ENCODE measurements around the gene FNBP1L. TPM values are rescaled to one million over a fixed set of nuclear protein-coding genes. Genes with fewer than 3 reads are reported as not detected.
A peak's percentile ranks its signal among the peaks of the same experiment; 100 is the strongest.
"Not testable (repeated sequence)": the region's sequence is repeated elsewhere in the genome, so short reads cannot be mapped to it uniquely, and the experiment has no call there.

FNBP1L gene
- total RNA-seq, 2 experiments from 2014 or later = 0.17 to 0.21 TPM

DNA sequence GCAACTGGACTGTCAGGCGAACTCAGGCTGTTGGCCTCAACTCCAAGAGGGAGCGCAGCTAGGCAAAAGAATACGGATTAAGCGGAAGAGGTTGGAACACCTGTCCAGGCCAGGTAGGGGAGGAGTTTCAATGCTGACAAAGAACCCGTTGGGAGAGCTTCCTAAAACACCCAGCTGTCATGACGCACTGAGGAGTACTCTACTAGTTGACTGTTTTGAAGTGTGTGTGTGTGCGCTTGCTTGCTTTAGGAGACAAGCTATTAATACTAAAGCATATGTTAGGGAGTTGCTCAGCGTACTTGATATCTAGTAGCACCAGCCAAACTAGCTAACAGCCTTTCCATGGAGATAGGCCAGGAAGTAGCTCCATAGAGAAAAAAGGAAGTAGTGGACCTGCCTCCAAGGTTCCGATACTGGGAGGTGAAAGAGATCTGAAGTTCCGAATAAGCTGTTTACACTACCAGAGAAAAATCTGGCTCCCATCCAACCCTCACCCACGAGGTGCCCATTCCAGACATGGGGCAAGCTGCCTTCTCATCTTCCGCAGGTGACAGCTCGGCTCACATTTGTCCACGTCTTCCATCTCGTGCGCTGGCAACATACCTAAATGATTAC lies 974 bp upstream of the FNBP1L start:
- intact Hi-C loops (cut with micrococcal nuclease) = loop anchor here (10.0 kb wide), 1 partner anchor 968 kb away; the partner anchor contains the start of gene ABCD3
- Mint-ChIP-seq H3K27ac (no peak overlapping the region), H3K27me3 (ENCODE audit: low read depth) (peaks cover 39% of the 10 kb centered on the region), H3K4me1 (ENCODE audit: low read depth) (peaks cover 10% of the 10 kb centered on the region), H3K36me3 (ENCODE audit: low read depth) (peaks cover 3% of the 10 kb centered on the region), H3K9me3 (no peaks in the 10 kb centered on the region), H3K4me3 (peak overlapping the region; percentile 28)
- peak; percentile 11 for DNase-seq
- CTCF ChIA-PET = interaction anchor here (0.5 to 1.4 kb wide), 7 partner anchors 9 to 196 kb away, joined by 3 to 5 read pairs (median 3); no protein-coding TSS in a partner anchor

DNA sequence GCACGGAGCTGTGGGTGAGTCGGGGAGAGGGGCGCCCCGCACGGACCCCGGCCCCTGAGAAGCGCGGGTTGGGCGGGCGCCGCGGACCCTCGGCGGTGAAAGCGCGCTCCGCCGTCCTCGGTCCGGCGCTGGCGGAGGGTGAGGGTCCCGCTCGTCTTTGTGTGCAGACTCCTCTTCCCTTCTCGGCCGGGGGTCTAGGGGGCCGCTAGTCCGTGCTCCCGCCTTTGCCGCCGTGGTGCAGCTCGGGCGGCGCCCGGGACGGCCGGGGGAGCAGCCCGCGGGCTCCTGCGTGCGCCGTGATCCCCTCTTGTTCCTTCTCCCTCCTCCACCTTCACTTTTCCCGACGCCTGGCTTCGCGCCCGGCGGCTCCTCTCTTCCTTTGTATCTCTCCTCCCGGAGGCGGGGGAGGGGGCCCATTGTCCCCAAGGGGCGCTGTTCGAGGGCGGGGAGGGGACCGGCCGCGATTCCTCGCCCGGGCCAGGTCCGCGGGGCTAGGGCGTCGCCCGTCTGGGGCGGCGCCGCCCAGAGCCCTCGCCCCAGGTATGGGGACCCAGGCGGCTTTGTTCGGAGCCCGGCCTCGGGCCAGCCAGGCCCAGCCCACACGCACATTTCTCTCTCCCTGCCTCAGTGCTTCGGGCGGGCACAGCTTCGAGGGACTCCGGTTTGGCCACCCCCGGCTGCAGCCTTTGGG lies 519 bp downstream of the FNBP1L start:
- Mint-ChIP-seq H3K36me3 (ENCODE audit: low read depth) (peaks cover 3% of the 10 kb centered on the region), H3K27ac (no peak overlapping the region), H3K9me3 (no peaks in the 10 kb centered on the region), H3K4me3 (peak overlapping the region; percentile 83), H3K27me3 (ENCODE audit: low read depth) (peaks cover 49% of the 10 kb centered on the region), H3K4me1 (ENCODE audit: low read depth) (peaks cover 10% of the 10 kb centered on the region)
- CTCF ChIA-PET = interaction anchor here (1.0 kb wide), 1 partner anchor 14 kb away, joined by 3 read pairs; no protein-coding TSS in a partner anchor
- peak; percentile 12 for DNase-seq
- intact Hi-C loops (cut with micrococcal nuclease) = loop anchor here (2.0 to 10.0 kb wide), 2 partner anchors 104 to 966 kb away; partner anchors contain the start of genes ABCD3 and DR1

DNA sequence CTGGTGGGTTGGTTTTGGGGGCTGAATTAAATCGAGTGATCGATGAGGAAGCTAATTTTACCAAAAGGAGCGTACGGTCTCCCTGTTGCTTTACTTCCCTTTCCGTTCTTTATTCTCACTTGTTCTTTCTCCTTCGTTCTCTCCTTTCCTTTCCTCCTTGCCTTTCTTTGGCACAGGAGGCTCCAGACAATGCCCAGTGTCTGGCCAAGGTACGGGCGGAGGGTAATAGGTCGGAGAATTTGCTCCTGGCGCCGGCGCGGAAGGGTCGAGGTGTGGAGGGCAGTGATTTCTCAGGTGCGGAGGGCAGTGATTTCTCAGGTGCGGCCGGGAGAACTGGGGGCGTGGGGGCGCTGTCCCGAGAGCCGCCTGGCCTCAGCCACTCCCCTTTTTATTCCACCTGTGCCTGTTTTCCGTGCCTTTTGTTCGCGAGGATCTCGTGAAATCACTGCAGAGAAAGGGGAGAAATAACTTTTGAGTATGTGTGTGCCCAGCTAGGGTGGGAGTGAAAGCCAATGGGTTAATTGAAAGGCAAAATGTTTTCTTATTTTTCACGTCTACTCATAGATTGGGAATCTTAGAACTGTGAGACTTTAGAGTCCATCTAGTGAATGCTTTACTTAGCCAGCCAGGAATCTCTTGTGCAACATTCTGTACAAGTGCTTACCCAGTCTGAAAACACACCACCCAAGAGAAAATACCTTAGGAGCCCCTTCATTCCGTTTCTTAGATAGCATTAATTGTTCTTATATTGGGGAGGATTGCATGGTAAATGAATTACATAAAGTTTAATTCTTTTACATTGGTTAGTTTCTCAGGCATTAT lies 1.3 kb downstream of the FNBP1L start:
- peaks cover 3% of the 10 kb centered on the region for H3K36me3 Mint-ChIP-seq (ENCODE audit: low read depth)
- H3K27me3 Mint-ChIP-seq (ENCODE audit: low read depth) = peaks cover 53% of the 10 kb centered on the region
- H3K4me3 Mint-ChIP-seq = peak overlapping the region; percentile 83
- no peaks in the 10 kb centered on the region for H3K9me3 Mint-ChIP-seq
- no peak for DNase-seq
- H3K27ac Mint-ChIP-seq = no peak overlapping the region
- CTCF ChIA-PET = interaction anchor here (1.0 kb wide), 1 partner anchor 15 kb away, joined by 3 read pairs; no protein-coding TSS in a partner anchor
- intact Hi-C loops (cut with micrococcal nuclease) = loop anchor here (2.0 to 10.0 kb wide), 2 partner anchors 104 to 966 kb away; partner anchors contain the start of genes ABCD3 and DR1
- peaks cover 10% of the 10 kb centered on the region for H3K4me1 Mint-ChIP-seq (ENCODE audit: low read depth)

DNA sequence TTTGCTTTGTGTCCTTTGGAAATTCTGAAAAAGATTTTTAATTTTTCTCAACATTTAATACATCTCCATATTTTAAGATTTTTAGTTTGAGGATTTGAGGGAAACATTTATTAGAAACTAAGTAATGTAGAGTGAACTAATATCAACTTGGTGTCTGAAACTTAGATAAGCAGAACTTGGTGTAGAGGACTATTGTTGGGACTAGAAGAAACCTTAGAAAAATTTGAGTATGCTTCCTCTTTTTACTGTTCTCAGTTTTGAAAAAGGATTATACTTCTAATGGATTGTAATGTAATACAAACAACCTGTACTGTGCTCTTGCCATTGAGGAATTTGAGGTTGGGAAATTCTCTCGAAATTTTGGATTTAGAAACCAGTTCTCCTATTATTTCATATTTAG lies 2.4 kb downstream of the FNBP1L start:
- no peak overlapping the region for H3K4me3 Mint-ChIP-seq
- peaks cover 10% of the 10 kb centered on the region for H3K4me1 Mint-ChIP-seq (ENCODE audit: low read depth)
- no peak overlapping the region for H3K27ac Mint-ChIP-seq
- H3K27me3 Mint-ChIP-seq (ENCODE audit: low read depth) = peaks cover 53% of the 10 kb centered on the region
- CTCF ChIA-PET = no interaction called here
- H3K36me3 Mint-ChIP-seq (ENCODE audit: low read depth) = peaks cover 3% of the 10 kb centered on the region
- intact Hi-C loops (cut with micrococcal nuclease) = no loop called here
- no peak for DNase-seq
- no peaks in the 10 kb centered on the region for H3K9me3 Mint-ChIP-seq

DNA sequence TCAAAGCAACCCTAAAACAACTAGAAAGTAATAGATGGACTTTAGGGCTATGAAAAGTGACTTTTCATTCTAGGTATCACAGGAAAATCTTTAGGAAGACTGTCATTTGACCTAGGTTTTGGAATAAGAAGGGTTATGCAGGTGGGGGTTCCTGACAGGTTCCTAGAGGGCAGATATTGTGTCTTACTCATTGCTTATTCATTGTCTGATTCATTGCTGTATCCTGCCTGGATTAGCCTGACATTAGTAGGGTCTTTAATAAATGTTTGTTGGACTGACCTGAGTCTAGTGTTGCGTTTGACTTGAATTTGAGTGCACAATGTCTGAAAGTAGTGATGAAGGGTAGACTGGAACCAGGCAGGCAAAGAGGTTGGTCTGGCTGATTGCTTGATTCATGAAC lies 6.0 kb downstream of the FNBP1L start:
- no peak for DNase-seq
- Mint-ChIP-seq H3K27ac (no peak overlapping the region), H3K9me3 (no peaks in the 10 kb centered on the region), H3K27me3 (ENCODE audit: low read depth) (peaks cover 39% of the 10 kb centered on the region), H3K4me3 (no peak overlapping the region), H3K36me3 (ENCODE audit: low read depth) (peaks cover 1% of the 10 kb centered on the region), H3K4me1 (ENCODE audit: low read depth) (peaks cover 5% of the 10 kb centered on the region)
- intact Hi-C loops (cut with micrococcal nuclease) = no loop called here
- CTCF ChIA-PET = no interaction called here

DNA sequence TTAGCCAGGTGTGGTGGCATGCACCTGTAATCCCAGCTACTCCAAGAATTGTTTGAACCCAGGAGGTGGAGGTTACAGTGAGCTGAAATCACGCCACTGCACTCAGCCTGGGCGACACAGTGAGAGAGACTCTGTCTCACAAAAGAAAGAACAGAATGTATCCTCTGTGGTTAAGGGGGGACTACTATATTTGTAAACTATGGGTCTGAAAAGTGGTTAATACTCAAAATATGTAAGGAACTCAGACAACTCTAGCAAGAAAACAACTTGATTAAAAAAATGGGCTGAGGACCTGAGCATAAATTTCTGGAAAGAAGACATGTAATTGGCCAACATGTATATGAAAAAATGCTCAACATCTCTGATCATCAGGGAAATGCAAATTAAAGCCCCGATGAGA lies 11.2 kb downstream of the FNBP1L start:
- Mint-ChIP-seq H3K4me3 (no peak overlapping the region), H3K27ac (no peak overlapping the region), H3K36me3 (ENCODE audit: low read depth) (no peaks in the 10 kb centered on the region), H3K4me1 (ENCODE audit: low read depth) (no peaks in the 10 kb centered on the region), H3K9me3 (no peaks in the 10 kb centered on the region), H3K27me3 (ENCODE audit: low read depth) (peaks cover 4% of the 10 kb centered on the region)
- no peak for DNase-seq
- CTCF ChIA-PET = interaction anchor here (0.6 kb wide), 1 partner anchor 34 kb away, joined by 3 read pairs; no protein-coding TSS in a partner anchor
- intact Hi-C loops (cut with micrococcal nuclease) = no loop called here

DNA sequence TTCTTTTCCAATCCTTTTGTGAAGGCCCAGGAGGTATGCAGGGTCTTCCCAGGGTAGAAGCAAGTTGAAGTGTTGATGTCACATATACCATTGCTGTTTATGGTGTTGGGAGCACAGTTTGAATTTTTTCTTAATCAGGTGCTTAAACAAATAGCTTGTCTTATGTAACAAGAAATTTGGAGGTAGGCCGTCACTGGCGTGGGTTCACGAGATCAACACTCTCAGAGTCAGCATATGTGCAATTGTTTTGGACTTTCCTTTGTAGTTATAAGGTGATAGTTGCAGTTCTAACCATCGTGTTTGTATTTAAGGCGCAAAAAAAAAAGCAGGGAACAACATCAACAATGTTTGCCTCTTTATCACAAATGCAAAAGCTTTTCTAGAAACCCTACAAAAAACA lies 13.3 kb downstream of the FNBP1L start:
- no peaks in the 10 kb centered on the region for H3K36me3 Mint-ChIP-seq (ENCODE audit: low read depth)
- CTCF ChIA-PET = interaction anchor here (0.6 kb wide), 1 partner anchor 34 kb away, joined by 3 read pairs; no protein-coding TSS in a partner anchor
- DNase-seq = no peak
- H3K27ac Mint-ChIP-seq = no peak overlapping the region
- peaks cover 2% of the 10 kb centered on the region for H3K27me3 Mint-ChIP-seq (ENCODE audit: low read depth)
- no peaks in the 10 kb centered on the region for H3K4me1 Mint-ChIP-seq (ENCODE audit: low read depth)
- intact Hi-C loops (cut with micrococcal nuclease) = no loop called here
- H3K4me3 Mint-ChIP-seq = no peak overlapping the region
- H3K9me3 Mint-ChIP-seq = peaks cover 4% of the 10 kb centered on the region

DNA sequence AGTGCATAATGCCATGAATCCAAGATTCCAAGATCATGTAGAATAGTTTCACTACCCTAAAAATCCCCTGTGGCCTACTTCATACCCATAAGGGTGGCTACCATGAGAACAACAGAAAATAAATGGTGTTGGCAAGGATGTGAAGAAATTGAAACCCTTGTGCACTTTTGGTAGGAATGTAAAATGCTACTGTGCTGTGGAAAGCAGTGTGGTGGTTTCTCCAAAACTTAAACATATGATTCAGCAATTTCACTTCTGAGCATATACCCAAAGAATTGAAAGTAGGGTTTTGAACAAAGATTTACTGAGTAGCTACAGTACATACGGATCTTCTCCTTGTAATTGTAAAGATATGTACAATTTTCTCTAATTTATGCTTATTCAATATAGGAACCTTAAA lies 16.0 kb downstream of the FNBP1L start:
- no peaks in the 10 kb centered on the region for H3K36me3 Mint-ChIP-seq (ENCODE audit: low read depth)
- no peak overlapping the region for H3K27ac Mint-ChIP-seq

DNA sequence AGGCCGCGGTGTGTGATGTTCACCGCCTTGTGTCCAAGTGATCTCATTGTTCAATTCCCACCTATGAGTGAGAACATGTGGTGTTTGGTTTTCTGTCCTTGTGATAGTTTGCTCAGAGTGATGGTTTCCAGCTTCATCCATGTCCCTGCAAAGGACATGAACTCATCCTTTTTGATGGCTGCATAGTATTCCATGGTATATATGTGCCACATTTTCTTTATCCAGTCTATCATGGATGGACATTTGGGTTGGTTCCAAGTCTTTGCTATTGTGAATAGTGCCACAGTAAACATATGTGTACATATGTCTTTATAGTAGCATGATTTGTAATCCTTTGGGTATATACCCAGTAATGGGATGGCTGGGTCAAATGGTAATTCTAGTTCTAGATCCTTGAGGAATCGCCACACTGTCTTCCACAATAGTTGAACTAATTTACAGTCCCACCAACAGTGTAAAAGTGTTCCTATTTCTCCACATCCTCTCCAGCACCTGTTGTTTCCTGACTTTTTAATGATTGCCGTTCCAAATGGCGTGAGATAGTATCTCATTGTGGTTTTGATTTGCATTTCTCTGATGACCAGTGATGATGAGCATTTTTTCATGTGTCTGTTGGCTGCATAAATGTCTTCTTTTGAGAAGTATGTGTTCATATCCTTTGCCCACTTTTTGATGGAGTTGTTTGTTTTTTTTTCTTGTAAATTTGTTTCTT lies 17.6 kb downstream of the FNBP1L start:
- DNase-seq; intact Hi-C loops (cut with micrococcal nuclease); H3K36me3 Mint-ChIP-seq (ENCODE audit: low read depth); H3K4me3 Mint-ChIP-seq; H3K4me1 Mint-ChIP-seq (ENCODE audit: low read depth); H3K9me3 Mint-ChIP-seq; H3K27ac Mint-ChIP-seq; H3K27me3 Mint-ChIP-seq (ENCODE audit: low read depth): not testable (repeated sequence)
- CTCF ChIA-PET = interaction anchor here (1.3 kb wide), 1 partner anchor 164 kb away, joined by 3 read pairs; no protein-coding TSS in a partner anchor

More for the DNA sequence above, 16.0 kb downstream of the FNBP1L start:
- CTCF ChIA-PET = no interaction called here
- Mint-ChIP-seq H3K4me1 (ENCODE audit: low read depth) (no peaks in the 10 kb centered on the region), H3K4me3 (no peak overlapping the region), H3K27me3 (ENCODE audit: low read depth) (peaks cover 2% of the 10 kb centered on the region), H3K9me3 (peaks cover 4% of the 10 kb centered on the region)
- intact Hi-C loops (cut with micrococcal nuclease) = no loop called here
- DNase-seq = no peak

DNA sequence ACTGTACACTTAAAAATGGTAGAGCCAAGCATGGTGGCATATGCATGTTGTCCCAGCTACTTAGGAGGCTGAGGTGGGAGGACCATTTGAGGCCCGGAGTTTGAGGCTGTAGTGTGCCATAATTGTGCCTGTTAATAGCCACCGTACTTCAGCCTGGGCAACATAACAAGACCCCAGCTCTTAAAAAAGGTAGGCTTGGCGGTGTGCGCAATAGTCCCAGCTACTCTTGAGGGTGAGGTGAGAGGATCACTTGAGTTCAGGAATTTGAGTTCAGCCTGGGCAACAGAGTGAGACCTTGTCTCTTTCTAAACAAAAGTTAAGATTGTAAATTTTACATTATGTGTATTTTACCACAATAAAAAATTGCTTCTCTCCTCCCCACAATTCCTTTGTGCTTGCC lies 19.7 kb downstream of the FNBP1L start:
- Mint-ChIP-seq H3K4me1 (ENCODE audit: low read depth) (no peaks in the 10 kb centered on the region), H3K4me3 (no peak overlapping the region), H3K36me3 (ENCODE audit: low read depth) (no peaks in the 10 kb centered on the region), H3K27me3 (ENCODE audit: low read depth) (peaks cover 2% of the 10 kb centered on the region), H3K27ac (no peak overlapping the region), H3K9me3 (peaks cover 4% of the 10 kb centered on the region)
- no peak for DNase-seq
- CTCF ChIA-PET = interaction anchor here (0.7 kb wide), 1 partner anchor 131 kb away, joined by 6 read pairs; no protein-coding TSS in a partner anchor
- intact Hi-C loops (cut with micrococcal nuclease) = no loop called here

DNA sequence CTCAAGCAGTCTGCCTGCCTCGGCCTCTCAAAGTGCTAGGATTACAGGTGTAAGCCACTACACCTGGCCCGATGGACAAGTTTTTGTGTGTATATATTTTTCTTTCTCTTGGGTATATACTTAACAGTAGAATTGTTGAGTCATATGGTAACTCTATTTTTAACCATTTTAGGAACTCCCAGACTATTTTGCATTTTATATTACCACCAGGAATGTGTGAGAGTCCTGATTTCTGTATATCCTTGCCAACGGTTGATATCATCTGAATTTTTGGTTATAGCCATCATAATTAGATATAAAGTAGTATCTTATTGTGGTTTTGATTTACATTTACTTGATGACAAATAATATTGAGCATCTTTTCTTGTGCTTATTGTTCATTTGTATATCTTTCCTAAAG lies 20.7 kb downstream of the FNBP1L start:
- H3K4me1 Mint-ChIP-seq (ENCODE audit: low read depth) = no peaks in the 10 kb centered on the region
- no peaks in the 10 kb centered on the region for H3K36me3 Mint-ChIP-seq (ENCODE audit: low read depth)
- H3K27ac Mint-ChIP-seq = no peak overlapping the region
- no peak for DNase-seq
- peaks cover 2% of the 10 kb centered on the region for H3K27me3 Mint-ChIP-seq (ENCODE audit: low read depth)
- CTCF ChIA-PET = no interaction called here
- intact Hi-C loops (cut with micrococcal nuclease) = no loop called here
- H3K4me3 Mint-ChIP-seq = no peak overlapping the region
- peaks cover 4% of the 10 kb centered on the region for H3K9me3 Mint-ChIP-seq

DNA sequence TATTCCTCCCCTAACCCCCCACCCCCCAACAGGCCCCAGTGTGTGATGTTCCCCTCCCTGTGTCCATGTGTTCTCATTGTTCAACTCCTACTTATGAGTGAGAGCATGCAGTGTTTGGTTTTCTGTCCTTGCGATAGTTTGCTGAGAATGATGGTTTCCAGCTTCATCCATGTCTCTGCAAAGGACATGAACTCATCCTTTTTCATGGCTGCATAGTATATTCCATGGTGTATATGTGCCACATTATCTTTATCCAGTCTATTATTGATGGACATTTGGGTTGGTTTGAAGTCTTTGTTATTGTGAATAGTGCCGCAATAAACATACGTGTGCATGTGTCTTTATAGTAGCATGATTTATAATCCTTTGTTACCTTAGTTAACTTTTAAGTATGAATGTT lies 21.3 kb downstream of the FNBP1L start:
- intact Hi-C loops (cut with micrococcal nuclease); DNase-seq; H3K27ac Mint-ChIP-seq; H3K9me3 Mint-ChIP-seq; H3K36me3 Mint-ChIP-seq (ENCODE audit: low read depth); H3K4me3 Mint-ChIP-seq; H3K27me3 Mint-ChIP-seq (ENCODE audit: low read depth); CTCF ChIA-PET; H3K4me1 Mint-ChIP-seq (ENCODE audit: low read depth): not testable (repeated sequence)

Measured in activated naive CD4-positive, alpha-beta T cell treated with anti-CD3 and anti-CD28 coated beads for 36 hours (primary cell).